Lower leg skin (tissue), 3 donors: ENCODE measurements around the gene OR2F2.

Experiments used
- CTCF ChIP-seq, 3 donors: fragments of 450-650 bp; IDR thresholded peaks; one replicate each; pipeline ENCODE4 v1.5.1; 2016; ENCODE audit warnings: antibody characterized with exemption in 3 of 3, mild to moderate bottlenecking in 3 of 3, moderate library complexity in 2 of 3
- POLR2A ChIP-seq, 2 donors: fragments of 450-650 bp; IDR thresholded peaks; one replicate each; pipeline ENCODE4 v1.6.1; 2016 to 2017; ENCODE audit warnings: antibody characterized with exemption in 2 of 2, mild to moderate bottlenecking in 1 of 2, moderate library complexity in 1 of 2

DNA sequence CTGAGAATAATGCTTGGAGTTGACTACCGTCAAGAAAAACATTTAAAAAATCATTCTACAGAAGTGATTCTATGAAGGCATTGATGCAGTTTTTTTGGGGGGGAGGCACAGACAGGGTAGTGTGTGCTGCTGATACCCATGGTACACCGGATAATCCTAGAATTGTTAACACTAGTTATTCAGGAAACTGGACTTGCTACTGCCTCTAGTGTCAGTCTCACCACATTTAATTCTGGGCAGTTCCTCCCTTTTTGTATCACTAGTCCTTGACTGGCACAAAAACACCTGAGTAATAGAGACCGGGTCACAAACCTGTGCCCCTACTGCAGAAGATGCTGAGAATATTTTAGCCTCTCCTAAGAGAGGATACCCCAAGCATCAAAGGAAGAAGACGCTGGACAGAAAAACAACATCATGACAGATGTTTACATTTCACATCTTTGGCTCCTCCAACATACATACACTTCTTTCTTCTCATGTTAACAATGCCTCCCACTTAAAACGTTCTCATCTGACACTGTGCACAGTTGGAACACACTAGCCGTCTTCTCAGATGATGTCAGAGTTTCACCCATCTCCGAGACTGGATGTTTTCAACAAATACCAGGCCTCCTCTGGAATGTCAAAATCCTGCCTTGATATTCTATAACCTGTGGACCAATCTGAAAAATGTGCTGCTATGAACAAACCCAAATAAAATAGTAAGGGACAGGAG lies 19.9 kb upstream of the OR2F2 start:
- TF ChIP-seq POLR2A (IDR thresholded peaks at IDR 0.05) (no peak), CTCF (IDR thresholded peaks at IDR 0.05) (no peak)
